Measurements from ENCODE around the gene SLC2A1. TPM values are rescaled to one million over a fixed set of nuclear protein-coding genes. Genes with fewer than 3 reads are reported as not detected.

The SLC2A1 gene
- total and polyA plus RNA-seq, 2 of the 13 experiments (the other 11 are each of a cell fraction or from before 2014, with no cell fraction given) = 125 to 423 TPM

DNA sequence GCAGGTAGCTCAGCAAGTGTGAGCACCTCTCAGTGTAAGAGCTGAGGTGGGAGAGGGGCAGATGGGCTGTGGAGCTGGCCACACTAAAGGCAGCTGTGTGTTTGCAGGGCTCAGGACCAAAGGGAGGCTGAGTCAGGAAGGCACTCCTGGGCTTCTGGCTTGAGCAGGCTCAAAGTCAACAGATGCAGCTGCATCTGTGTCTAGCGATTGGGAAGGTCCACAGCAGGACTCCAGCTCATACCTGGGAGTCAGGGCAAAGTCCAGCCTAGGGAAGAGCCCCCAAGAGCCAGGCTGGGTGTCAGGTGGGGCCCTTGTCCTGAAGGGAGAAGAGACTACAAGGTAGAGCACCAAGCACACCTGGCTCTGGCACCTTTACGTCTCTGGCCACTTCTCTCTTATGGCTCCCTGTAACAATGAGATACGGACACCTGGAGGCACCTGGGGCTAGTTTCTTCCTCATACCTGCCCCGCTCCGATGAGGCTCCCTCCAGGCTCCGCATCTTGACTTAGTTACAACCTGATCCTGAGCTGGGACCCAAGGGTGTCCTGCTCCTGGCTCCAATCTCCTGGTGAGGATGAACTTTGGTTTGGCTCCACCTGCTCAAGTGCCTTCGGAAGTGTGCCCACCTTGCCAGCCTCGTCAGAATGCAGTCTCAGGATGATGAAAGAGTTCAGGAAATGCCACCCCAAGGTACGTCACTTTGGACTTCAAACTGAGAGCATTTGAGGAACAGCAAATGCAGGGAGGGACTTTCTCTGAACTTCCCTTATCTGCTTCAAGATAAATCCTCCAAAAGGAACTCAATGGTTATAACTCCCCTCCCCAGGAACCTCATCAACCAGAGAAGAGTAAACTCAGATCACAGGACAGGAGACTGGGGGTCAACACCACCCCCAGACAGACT lies 21.5 kb upstream of the SLC2A1 start (continued):
- no peak for TF ChIP-seq ZNF580 (CRISPR knock-in tag; IDR thresholded peaks at IDR 0.05; ENCODE audit: borderline replicate concordance, low read depth)
- TF ChIP-seq ZNF839 (CRISPR knock-in tag; IDR thresholded peaks at IDR 0.05; ENCODE audit: borderline replicate concordance) = no peak
- no peak for TF ChIP-seq ZNF331 (CRISPR knock-in tag; IDR thresholded peaks at IDR 0.05)

DNA sequence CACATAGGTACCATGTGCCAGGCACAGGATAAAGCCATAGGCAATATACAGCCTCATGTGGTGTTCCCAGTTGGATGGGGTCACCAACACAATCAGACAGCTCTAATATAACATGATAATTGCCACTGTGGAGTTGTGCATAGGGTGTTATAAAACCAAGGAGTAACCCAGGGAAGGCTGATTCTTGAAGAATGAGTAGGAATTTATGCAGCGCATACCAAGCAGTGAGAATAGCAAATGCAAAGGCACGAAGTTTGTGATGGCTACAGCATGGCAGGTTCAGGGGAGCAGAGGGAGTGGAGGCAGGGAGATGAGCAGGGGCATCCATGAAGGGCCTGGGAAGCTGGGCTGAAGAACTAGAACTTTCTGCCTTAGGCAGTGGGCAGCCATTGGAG lies 20.4 kb upstream of the SLC2A1 start:
- no peak for TF ChIP-seq GFI1 (CRISPR knock-in tag; IDR thresholded peaks at IDR 0.05; ENCODE audit: borderline replicate concordance)
- Histone ChIP-seq H3K27ac (ENCODE audit: extremely low read length, insufficient read depth, low read length) (no peak overlapping the region), H4K20me1 (ENCODE audit: insufficient read depth, low read length) (no peaks in the 10 kb centered on the region), H3K4me1 (ENCODE audit: insufficient read depth, low read length) (peaks cover 34% of the 10 kb centered on the region), H3K27me3 (ENCODE audit: control insufficient read depth in 1 of 2, insufficient read depth in 2 of 2, low read length in 2 of 2) (no peaks in the 10 kb centered on the region), H3K79me2 (ENCODE audit: insufficient read depth, low read length) (no peaks in the 10 kb centered on the region), H3K9ac (ENCODE audit: insufficient read depth, low read depth, low read length) (no peak overlapping the region), H2AFZ (ENCODE audit: low read length) (no peak overlapping the region), H3K36me3 (replicated peaks in 1 of 2; ENCODE audit: control insufficient read depth in 1 of 2, insufficient read depth in 2 of 2, low read length in 2 of 2) (no peaks in the 10 kb centered on the region), H3K9me3 (ENCODE audit: low read length) (no peaks in the 10 kb centered on the region), H3K4me2 (ENCODE audit: low read depth, low read length) (no peak overlapping the region), H3K4me3 (replicated peaks in 1 of 3; ENCODE audit: insufficient read depth in 1 of 3, low read depth in 2 of 3, low read length in 3 of 3) (no peak overlapping the region)
- WGBS (ENCODE audit: low lambda C conversion rate) = 93% methylated on average over 2 of the region's 2 CpGs
- ATAC-seq = no peak
- CTCF ChIA-PET (ENCODE audit: low intra/inter-chr PET ratio, low total read pairs) = no interaction called here
- no peak for FAIRE-seq
- BruUV-seq (replicated peaks) = no TSS peak
- intact Hi-C loops (cut with micrococcal nuclease; ENCODE audit: unreplicated experiment) (no loop called here), in situ Hi-C loops (cut with HindIII; ENCODE audit: extremely low pct_ligation_motif_present, low pct_unique_long_range_greater_than_20kb) (no loop called here)
- no peak for DNase-seq (ENCODE audit: low spot score)
- POLR2A ChIA-PET = interaction anchor here (0.8 to 3.9 kb wide), 6 partner anchors 12 to 52 kb away, joined by 3 to 18 read pairs (median 4); partner anchors contain the start of gene SLC2A1
